Measurements from ENCODE around the gene KRT27.

The KRT27 gene

DNA sequence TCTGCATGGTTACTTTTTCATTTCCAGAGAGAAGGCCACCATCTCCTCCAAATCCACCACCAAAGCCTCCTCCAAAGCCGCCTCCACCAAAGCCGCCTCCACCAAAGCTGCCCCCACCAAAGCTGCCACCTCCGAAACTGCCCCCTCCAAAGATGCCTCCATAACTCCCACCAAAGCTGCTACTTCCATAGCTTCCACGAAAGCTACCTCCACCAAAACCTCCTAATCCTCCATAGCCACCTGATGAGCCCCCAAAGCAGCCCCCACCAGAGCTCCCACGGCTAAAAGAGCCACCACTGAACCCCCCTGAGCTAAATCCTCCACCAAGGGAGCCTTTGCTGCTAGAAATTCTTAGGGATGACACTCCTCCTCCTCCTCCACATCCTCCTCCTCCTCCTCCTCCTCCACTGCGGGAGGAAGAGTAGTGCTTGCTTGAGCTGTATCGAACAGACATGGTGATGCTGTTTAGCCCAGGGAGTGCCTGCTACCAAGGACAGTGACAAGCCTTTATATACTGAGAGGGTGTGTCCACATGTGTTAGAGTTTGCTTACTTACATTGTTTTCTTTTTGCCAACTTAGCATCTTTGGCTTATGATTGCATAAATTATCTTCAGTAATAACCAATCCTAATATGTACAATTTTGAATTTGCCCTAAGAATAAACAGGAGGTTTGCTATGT is 39.9 kb upstream of the KRT27 start, which contains the start of gene KRT10:
Gene KRT10, minus strand, starts transcription at position 483 of the 681 bp plus-strand sequence. Its CDS starts 29 bp downstream, at position 454.
- H3K4me3 ChIP-seq (ENCODE audit: low read depth, low read length) = no peak within 1 kb of the TSS
- no peak for TF ChIP-seq CTCF (IDR thresholded peaks at IDR 0.05; ENCODE audit: low read depth, low read length)

- no peak overlapping the region for H3K4me3 ChIP-seq (ENCODE audit: low read depth, low read length)
- TF ChIP-seq CTCF (IDR thresholded peaks at IDR 0.05; ENCODE audit: low read depth, low read length) = no peak
These were observed 39.2 kb upstream of the KRT27 start for GRCh38 chr17:40821536-40821935.

DNA sequence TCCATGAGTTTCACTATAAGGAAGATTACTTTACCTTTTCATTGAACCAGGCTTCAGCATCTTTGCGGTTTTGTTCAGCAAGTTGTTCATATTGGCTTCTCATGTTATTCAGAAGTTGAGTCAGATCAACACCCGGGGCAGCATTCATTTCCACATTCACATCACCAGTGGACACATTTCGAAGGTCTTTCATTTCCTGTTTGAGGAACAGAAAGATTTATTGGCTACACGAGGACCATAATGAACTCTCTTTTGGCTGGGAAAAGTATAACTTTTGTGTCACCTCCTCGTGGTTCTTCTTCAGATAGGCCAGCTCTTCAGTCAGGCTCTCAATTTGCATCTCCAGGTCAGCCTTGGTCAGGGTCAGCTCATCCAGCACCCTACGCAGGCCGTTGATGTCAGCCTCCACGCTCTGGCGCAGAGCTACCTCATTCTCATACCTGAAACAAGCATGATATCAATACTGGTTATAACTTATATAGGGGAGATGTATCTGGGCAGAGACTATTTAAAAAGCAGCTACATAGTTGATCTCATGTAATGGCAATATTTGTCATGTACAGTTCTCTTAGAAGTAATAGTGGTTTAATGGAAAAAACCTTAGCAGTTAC is 38.0 kb upstream of the KRT27 start:
- no peak overlapping the region for H3K4me3 ChIP-seq (ENCODE audit: low read depth, low read length)
- TF ChIP-seq CTCF (IDR thresholded peaks at IDR 0.05; ENCODE audit: low read depth, low read length) = no peak

- peak overlapping the region; percentile 70 for H3K4me3 ChIP-seq (ENCODE audit: low read depth, low read length)
- TF ChIP-seq CTCF (IDR thresholded peaks at IDR 0.05; ENCODE audit: low read depth, low read length) = no peak
These were observed 37.3 kb upstream of the KRT27 start for GRCh38 chr17:40819528-40820125.

GRCh38 chr17:40818733-40819527 is 36.6 kb upstream of the KRT27 start:
- TF ChIP-seq CTCF (IDR thresholded peaks at IDR 0.05; ENCODE audit: low read depth, low read length) = no peak
- peak overlapping the region; percentile 85 for H3K4me3 ChIP-seq (ENCODE audit: low read depth, low read length)

GRCh38 chr17:40818343-40818732 is 36.0 kb upstream of the KRT27 start:
- no peak for TF ChIP-seq CTCF (IDR thresholded peaks at IDR 0.05; ENCODE audit: low read depth, low read length)
- peak overlapping the region; percentile 85 for H3K4me3 ChIP-seq (ENCODE audit: low read depth, low read length)
